Ovary (tissue), 3 donors: Measurements from ENCODE around the gene ABHD6.

ENCODE experiments used
- POLR2A ChIP-seq: fragments of 450-650 bp; IDR thresholded peaks from one replicate; pipeline ENCODE4 v1.6.1; 2017; ENCODE audit warnings: antibody characterized with exemption, mild to moderate bottlenecking, moderate library complexity
- TF ChIP-seq, protein P1 (sequence below), 3 donors: fragments of 450-650 bp in 2 of 3; fragments of 200-600 bp in 1 of 3; IDR thresholded peaks; one replicate each; pipeline versions ENCODE4 v1.5.1 to v1.8.0; 2016 to 2022; ENCODE audit warnings: antibody characterized with exemption in 3 of 3, mild to moderate bottlenecking in 1 of 3
- donor health status: DM: no; HTN: no; CAD: no.

DNA sequence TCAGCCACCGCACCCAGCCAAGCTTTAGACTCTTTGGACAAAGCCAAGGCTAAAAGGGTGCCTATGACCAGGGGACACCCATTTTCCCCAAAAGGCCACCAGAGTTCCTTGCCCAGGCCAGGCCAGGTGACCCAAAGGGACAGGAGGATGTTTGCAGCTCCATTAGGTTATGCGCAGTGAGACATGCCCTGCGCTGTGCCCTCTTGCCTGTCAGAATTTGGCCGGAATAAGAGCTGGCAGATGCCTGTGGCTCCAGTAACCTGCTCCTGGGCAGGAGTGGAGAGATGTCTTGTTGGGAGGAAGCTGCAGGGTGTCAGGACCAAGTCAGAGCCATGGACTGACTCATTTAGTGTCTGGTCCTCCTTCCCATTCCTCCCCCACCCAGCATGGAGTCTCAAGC is 47.3 kb upstream of the ABHD6 start:
- TF ChIP-seq, protein P1, sequence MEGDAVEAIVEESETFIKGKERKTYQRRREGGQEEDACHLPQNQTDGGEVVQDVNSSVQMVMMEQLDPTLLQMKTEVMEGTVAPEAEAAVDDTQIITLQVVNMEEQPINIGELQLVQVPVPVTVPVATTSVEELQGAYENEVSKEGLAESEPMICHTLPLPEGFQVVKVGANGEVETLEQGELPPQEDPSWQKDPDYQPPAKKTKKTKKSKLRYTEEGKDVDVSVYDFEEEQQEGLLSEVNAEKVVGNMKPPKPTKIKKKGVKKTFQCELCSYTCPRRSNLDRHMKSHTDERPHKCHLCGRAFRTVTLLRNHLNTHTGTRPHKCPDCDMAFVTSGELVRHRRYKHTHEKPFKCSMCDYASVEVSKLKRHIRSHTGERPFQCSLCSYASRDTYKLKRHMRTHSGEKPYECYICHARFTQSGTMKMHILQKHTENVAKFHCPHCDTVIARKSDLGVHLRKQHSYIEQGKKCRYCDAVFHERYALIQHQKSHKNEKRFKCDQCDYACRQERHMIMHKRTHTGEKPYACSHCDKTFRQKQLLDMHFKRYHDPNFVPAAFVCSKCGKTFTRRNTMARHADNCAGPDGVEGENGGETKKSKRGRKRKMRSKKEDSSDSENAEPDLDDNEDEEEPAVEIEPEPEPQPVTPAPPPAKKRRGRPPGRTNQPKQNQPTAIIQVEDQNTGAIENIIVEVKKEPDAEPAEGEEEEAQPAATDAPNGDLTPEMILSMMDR (IDR thresholded peaks at IDR 0.05), result no peak
- TF ChIP-seq POLR2A, result no peak
